Tibial nerve (tissue), 4 donors: ENCODE results near the gene DCLRE1C. TPM values are rescaled to one million over a fixed set of nuclear protein-coding genes. Genes with fewer than 3 reads are reported as not detected.
"Not testable (repeated sequence)": the region's sequence is repeated elsewhere in the genome, so short reads cannot be mapped to it uniquely, and the experiment has no call there.

ENCODE experiments used
- DNase-seq, 2 donors: peaks; one replicate each; pipeline ENCODE4 v3.0.0-alpha.2; 2019; ENCODE audit warnings: low spot score in 2 of 2
- H3K27ac ChIP-seq, 4 donors: fragments of 200-600 bp; sonication (generic) in 3 of 4; one replicate each; pipeline ENCODE4 v1.5.1; 2017 to 2019; ENCODE audit warnings: mild to moderate bottlenecking in 1 of 4
- H3K27me3 ChIP-seq, 2 donors: fragments of 200-600 bp; sonication (generic) in 1 of 2; one replicate each; pipeline versions ENCODE4 v1.5.1 to v1.6.0; 2017 to 2019
- H3K36me3 ChIP-seq, 3 donors: fragments of 200-600 bp; sonication (generic); one replicate each; pipeline ENCODE4 v1.5.1; 2018 to 2019
- H3K4me1 ChIP-seq, 4 donors: fragments of 200-600 bp; sonication (generic) in 3 of 4; one replicate each; pipeline ENCODE4 v1.5.1; 2017 to 2019
- H3K4me3 ChIP-seq, 4 donors: fragments of 200-600 bp; sonication (generic) in 3 of 4; one replicate each; pipeline ENCODE4 v1.5.1; 2017 to 2019; ENCODE audit warnings: mild to moderate bottlenecking in 1 of 4, moderate library complexity in 1 of 4
- H3K9me3 ChIP-seq, 4 donors: fragments of 200-600 bp; sonication (generic) in 3 of 4; one replicate each; pipeline ENCODE4 v1.5.1; 2017 to 2019
- CTCF ChIP-seq, 5 experiments: fragments of 200-600 bp in 3 of 5; fragments of 450-650 bp in 2 of 5; sonication (generic) in 3 of 5; IDR thresholded peaks; one replicate each; pipeline ENCODE4 v1.5.1; 2016 to 2019; ENCODE audit warnings: antibody characterized with exemption in 5 of 5, mild to moderate bottlenecking in 3 of 5, moderate library complexity in 2 of 5
- EP300 ChIP-seq, 2 donors: sonication (generic); formaldehyde crosslinking; IDR thresholded peaks; one replicate each; pipeline ENCODE4 v1.6.1; 2017; ENCODE audit warnings: antibody characterized with exemption in 2 of 2, mild to moderate bottlenecking in 1 of 2
- POLR2A ChIP-seq, 2 donors: fragments of 450-650 bp; IDR thresholded peaks; one replicate each; pipeline ENCODE4 v1.6.1; 2017; ENCODE audit warnings: antibody characterized with exemption in 2 of 2, mild to moderate bottlenecking in 2 of 2, moderate library complexity in 2 of 2
- WGBS, 2 donors: methylation state at CpG; one replicate each; pipeline ENCODE4 v1.1.5; 2018; 5-methylcytosine and 5-hydroxymethylcytosine counted together
- total RNA-seq, 4 donors: library from RNA; depleted of rRNA; stranded (reverse); fragments of >200 nt; gene quantifications; one replicate each; pipeline ENCODE4 v1.1.0, GENCODE V29; 2016

DCLRE1C gene
- total RNA-seq: 10 to 100 TPM in 3 of 4 donors, 1 to 10 TPM in 1; 9.6 to 28.8 (median 17.5) TPM

DNA sequence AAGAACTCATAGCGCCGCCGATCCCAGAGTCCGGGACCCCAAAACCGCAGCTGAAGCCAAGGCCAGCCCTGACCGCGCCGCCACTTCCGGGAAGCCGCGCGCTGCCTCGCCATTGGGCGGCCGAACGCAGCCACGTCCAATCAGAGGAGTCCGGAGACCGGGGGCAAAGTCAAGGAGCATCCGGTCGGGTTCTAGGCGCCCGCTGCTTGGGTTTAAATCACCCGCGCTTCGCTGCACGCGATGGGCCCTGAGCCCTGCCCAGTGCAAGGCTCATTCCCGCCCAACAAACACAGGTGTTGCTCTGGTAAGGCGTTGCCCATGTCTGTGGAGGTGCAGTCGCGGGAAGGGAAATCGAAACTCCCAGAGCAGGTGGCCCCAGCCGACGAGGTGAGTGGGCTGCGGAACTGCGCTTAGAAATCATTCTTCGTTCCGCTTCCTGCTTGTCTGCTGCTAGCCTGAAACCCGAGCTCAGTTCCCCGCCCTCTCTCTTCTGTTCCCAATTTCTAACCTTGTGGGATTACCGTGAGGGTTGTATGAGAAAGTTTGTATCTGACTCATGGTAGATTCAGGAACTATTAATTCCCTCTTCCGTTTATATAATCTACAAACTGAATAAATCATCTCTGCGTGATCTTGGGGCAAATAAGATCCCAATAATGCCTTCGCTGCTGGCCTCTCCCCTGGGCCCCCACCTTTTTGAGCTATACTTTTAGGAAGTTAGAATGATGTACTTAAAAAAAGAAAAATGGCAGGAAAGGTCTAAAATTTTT, at the start of gene DCLRE1C:
TSS of gene DCLRE1C (minus strand) at position 96 of the 770 bp plus-strand sequence. CDS start at position 10, 86 bp downstream.
- TF ChIP-seq CTCF (IDR thresholded peaks at IDR 0.05): no peak
- TF ChIP-seq POLR2A (IDR thresholded peaks at IDR 0.05): peak in 1 of 2 donors; percentile 28
- peak in 1 of 2 donors; percentile 82 for TF ChIP-seq EP300 (IDR thresholded peaks at IDR 0.05)
- WGBS, 2 donors: 0 to 1% methylated on average over 32 to 42 of the region's 45 CpGs

GRCh38 chr10:14995964-14996565, 42.2 kb upstream of the DCLRE1C start:
- 85 to 86% methylated on average over 50 of the region's 50 CpGs for WGBS, 2 donors
- H3K4me1 ChIP-seq: no peaks in the 10 kb centered on the region
- H3K27ac ChIP-seq: no peak overlapping the region
- no peak for DNase-seq
- peak overlapping the region in 1 of 4 donors; percentile 32 for H3K4me3 ChIP-seq
- H3K27me3 ChIP-seq: no peaks in the 10 kb centered on the region
- no peak for TF ChIP-seq POLR2A (IDR thresholded peaks at IDR 0.05)
- no peak for TF ChIP-seq CTCF (IDR thresholded peaks at IDR 0.05)
- no peak for TF ChIP-seq EP300 (IDR thresholded peaks at IDR 0.05)
- H3K9me3 ChIP-seq: no peaks in the 10 kb centered on the region
- H3K36me3 ChIP-seq: no peaks in the 10 kb centered on the region

More for the DNA sequence above, at the start of gene DCLRE1C:
- H3K9me3 ChIP-seq: no peaks in the 10 kb centered on the region
- peak within 1 kb of the TSS; percentile 40 to 92 (median 86) for H3K27ac ChIP-seq
- peak; percentile 79 to 82 for DNase-seq
- peak within 1 kb of the TSS; percentile 55 to 79 (median 72) for H3K4me3 ChIP-seq
- H3K4me1 ChIP-seq: peaks cover 0 to 40% (median 17%) of the 10 kb centered on the region in 4 donors
- no peaks in the 10 kb centered on the region for H3K27me3 ChIP-seq
- peaks cover 0 to 9% (median 0%) of the 10 kb centered on the region in 3 donors for H3K36me3 ChIP-seq

- H3K27ac ChIP-seq, H3K27me3 ChIP-seq, H3K4me3 ChIP-seq, DNase-seq, H3K9me3 ChIP-seq, H3K4me1 ChIP-seq, H3K36me3 ChIP-seq: not testable (repeated sequence)
- 50 to 62% methylated on average over 32 of the region's 32 CpGs for WGBS, 2 donors
Measured at GRCh38 chr10:14993500-14994455, 39.9 kb upstream of the DCLRE1C start.

GRCh38 chr10:14992336-14992735, 38.4 kb upstream of the DCLRE1C start:
- not testable (repeated sequence) for H3K27ac ChIP-seq, H3K9me3 ChIP-seq, H3K27me3 ChIP-seq, DNase-seq, H3K4me1 ChIP-seq, H3K36me3 ChIP-seq, H3K4me3 ChIP-seq
- WGBS, 2 donors: 76% methylated on average over 9 of the region's 9 CpGs

- 64 to 66% methylated on average over 19 of the region's 19 CpGs for WGBS, 2 donors
- not testable (repeated sequence) for DNase-seq
Measured at GRCh38 chr10:14991035-14991749, 37.3 kb upstream of the DCLRE1C start.

DNA sequence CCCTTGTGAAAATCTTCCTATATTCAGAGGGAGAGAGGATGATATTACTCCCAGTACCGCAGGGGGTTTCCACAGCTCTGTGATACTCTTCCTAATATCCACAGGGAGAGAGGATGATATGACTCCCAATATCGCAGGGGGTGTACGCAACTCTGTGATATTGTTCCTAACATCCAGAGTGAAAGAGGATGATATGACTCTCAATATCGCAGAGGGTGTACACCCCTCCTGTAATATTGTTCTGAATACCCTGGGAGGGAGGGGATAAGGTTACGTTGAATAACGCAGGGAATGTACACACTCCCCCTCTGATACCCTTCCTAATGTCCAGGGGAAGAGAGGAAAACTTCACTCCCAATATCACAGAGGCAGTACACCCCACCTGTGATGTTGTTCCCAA, 35.7 kb upstream of the DCLRE1C start:
- H3K27me3 ChIP-seq, H3K9me3 ChIP-seq, H3K4me3 ChIP-seq, DNase-seq, H3K27ac ChIP-seq, H3K4me1 ChIP-seq, H3K36me3 ChIP-seq: not testable (repeated sequence)
- WGBS, 2 donors: 87 to 90% methylated on average over 6 of the region's 6 CpGs

More at GRCh38 chr10:14991035-14991749, 37.3 kb upstream of the DCLRE1C start:
- H3K4me3 ChIP-seq, H3K27me3 ChIP-seq, H3K36me3 ChIP-seq, H3K4me1 ChIP-seq, H3K27ac ChIP-seq, H3K9me3 ChIP-seq: not testable (repeated sequence)
